NCI-H1436 treated with DMSO at 0.1 percent for 48 hours (cell line): ENCODE results near the gene DMAC1.

Experiments
- DNase-seq: peaks from one replicate; lab custom pipeline; 2025; lab: John Stamatoyannopoulos, UW

The DMAC1 gene

GRCh38 chr9:7799234-7799943 lies at the start of gene DMAC1:
DMAC1 (minus strand) TSS chr9:7799778; CDS start chr9:7799734, 44 bp downstream.
- DNase-seq: no peak

DNA sequence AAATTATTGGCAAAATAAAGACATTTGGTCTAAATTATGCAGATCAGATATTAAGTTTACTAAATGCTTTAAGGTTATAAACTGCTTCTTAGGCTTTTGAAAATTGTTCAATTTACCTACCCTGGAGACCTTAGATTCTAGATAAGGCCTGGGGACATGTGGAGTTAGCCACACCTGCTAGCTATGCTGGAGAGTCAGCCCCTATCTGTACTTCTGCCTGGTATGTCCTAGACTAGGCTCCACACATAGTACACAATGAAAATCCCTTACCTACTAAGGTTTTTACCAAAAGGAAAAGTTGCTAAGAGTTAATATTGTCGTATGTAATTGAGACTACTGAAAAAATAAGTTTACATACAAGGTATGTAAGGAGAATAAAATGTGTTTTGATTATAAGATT lies 49.8 kb upstream of the DMAC1 start:
- DNase-seq: no peak

GRCh38 chr9:7848498-7848897 lies 48.9 kb upstream of the DMAC1 start:
- DNase-seq: no peak

GRCh38 chr9:7844242-7844641 lies 44.7 kb upstream of the DMAC1 start:
- DNase-seq: no peak

- no peak for DNase-seq
Observed at GRCh38 chr9:7841831-7842230, 42.3 kb upstream of the DMAC1 start.

DNA sequence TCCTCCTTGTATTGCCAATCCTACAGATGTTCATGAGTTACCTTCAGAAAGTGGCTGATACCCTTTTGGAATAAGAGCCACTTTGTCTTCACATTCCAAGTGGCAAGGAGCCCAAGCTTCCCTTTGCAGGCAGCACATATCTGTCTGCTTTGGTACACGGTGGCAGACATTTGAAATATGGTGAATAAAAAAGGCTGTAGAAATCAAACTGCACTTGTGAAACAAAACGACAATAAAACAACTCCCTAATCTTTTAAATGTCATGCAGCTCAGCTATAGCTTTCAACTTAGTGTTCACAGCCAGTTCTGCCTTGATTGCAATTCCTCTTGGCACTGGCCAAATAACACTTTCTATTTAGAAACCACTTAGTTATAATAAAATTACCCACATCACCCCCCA lies 35.0 kb upstream of the DMAC1 start:
- DNase-seq: no peak

- DNase-seq: no peak
Observed at GRCh38 chr9:7828334-7828733, 28.8 kb upstream of the DMAC1 start.

DNA sequence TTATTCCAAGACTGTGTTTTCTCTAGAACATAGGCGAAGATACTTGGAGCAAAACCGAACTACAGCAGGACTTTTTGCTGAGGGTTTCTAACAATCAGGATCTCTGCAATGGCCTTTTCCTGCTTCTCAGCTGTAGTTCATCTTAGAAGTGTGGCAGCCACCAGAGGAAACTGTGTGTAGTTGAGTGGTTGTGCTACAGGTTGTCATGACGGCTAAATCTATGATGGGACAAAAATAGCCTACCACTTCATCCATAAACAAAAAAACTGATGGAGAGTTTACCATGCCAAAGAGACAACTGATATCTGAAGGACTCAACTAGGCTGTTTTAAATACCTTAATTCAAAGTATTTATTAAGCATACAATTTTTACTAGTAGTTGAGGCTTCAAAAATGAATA lies 28.2 kb upstream of the DMAC1 start:
- no peak for DNase-seq

DNA sequence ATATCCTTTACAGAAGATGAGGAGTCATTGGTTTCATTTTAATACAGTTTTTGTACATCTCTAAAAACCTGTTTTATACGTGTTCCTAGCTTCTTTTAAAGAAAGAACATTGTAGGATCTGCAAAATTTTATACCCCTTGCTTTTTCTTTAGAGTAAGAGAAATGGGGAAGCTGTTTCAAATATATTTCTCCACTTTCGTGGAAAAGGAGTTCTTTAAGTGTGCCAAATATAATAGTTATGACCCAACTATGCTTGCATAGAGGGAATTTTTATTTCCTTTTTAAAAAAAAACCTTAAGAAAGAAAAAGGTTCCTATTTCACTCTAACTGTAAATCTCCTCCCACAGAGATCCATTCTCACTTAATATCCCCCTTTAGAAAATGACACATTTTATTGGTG lies 27.5 kb upstream of the DMAC1 start:
- no peak for DNase-seq

DNA sequence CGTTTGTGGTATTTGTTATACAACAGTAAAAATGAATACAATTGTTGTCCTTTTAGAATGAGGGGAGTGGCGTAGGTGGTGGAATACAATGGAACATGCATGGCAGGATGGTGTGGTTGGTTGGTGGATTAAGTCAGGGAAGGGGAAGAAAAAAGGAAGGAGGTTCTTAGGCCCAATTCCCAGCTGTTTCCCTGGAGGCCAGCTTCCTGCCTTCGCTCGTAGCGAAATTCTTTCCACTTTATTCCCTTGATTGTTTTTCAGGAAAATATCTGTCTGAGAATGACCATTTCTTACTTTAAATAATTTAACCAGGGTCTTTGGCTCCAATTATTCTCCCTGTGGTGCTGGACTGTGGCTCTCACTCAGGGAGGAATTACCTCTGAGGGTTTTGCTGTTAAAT lies 24.1 kb upstream of the DMAC1 start:
- DNase-seq: no peak

- DNase-seq: no peak
Observed at GRCh38 chr9:7819984-7820383, 20.4 kb upstream of the DMAC1 start.

DNA sequence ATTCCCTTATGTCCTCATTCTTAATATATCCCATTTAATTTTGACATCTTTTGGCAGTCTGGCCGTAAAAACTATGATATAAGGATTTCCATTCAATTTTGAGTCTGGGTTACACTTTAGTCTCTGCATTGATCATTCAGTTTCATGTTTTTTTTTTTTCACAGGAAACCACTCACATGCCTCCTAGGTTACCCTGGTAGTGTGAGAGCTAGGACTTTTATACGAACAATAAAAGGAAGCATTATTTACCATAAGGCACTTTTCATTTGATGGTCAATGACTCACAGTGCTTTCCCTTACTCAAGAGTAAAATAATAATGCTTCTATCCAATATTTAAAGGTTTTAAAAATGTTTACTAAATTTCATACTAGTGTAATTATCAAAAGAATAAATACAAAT lies 16.4 kb upstream of the DMAC1 start:
- DNase-seq: no peak

- DNase-seq: no peak
Observed at GRCh38 chr9:7813030-7813429, 13.5 kb upstream of the DMAC1 start.

- DNase-seq: no peak
Observed at GRCh38 chr9:7811677-7812076, 12.1 kb upstream of the DMAC1 start.

- DNase-seq: no peak
Observed at GRCh38 chr9:7802666-7803065, 3.1 kb upstream of the DMAC1 start.

DNA sequence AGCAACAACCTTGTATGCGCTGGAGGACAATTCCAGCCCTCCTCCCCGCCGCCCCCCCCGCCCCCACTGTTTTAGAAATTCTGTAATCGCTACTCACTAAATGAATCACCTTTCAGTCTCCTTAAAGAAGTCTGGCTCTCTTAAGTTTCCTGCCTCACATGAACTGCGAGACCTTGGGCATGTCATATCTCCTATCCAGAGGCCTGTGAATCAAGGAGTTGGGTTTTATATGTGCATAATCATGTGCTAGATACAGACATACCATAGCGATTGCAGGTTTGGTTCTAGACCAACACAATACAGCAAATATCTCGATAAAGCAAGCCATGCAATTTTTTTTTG lies 337 bp upstream of the DMAC1 start:
- DNase-seq: no peak

GRCh38 chr9:7794196-7794595 lies 5.4 kb downstream of the DMAC1 start:
- DNase-seq: no peak

DNA sequence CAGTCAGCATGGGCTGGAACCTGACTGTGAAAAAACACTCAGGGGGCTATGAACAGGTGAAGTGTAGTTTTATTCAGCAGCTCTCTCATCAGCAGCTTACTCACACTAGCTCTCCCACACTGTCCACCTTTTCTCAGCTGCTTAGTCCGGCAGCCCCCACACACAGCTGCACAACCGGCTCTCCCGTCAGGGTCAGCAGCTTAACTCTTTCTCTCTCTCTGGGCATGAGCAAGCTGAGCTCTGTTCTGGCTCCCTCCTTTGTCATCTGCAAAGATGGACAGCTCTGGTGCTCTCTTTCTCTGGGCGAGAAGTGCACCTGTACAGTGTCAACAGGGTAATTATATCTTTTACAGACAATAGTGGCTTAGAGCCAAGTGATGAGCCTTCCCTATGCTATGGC lies 8.2 kb downstream of the DMAC1 start:
- DNase-seq: no peak

- DNase-seq: no peak
Observed at GRCh38 chr9:7790819-7791182, 8.8 kb downstream of the DMAC1 start.

- no peak for DNase-seq
Observed at GRCh38 chr9:7790022-7790818, 9.4 kb downstream of the DMAC1 start.

DNA sequence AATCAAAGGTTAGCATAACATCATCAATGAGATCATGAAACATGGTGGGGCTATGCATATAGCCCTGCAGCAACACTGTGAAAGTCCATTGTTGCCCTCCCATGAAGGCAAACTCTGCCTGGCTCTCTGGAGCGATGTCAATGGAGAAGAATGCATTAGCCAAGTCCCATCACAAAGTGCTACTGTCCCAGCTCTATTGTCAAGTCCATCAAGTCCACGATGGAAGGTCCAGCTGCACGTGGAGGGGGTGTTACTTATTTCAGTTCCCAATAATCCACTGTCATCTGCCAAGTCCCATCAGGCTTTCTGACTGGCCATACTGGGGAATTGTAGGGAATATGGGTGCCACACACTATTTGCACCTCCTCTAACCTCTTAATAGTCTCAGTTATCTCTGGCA lies 10.8 kb downstream of the DMAC1 start:
- no peak for DNase-seq

- no peak for DNase-seq
Observed at GRCh38 chr9:7785813-7786212, 13.8 kb downstream of the DMAC1 start.

DNA sequence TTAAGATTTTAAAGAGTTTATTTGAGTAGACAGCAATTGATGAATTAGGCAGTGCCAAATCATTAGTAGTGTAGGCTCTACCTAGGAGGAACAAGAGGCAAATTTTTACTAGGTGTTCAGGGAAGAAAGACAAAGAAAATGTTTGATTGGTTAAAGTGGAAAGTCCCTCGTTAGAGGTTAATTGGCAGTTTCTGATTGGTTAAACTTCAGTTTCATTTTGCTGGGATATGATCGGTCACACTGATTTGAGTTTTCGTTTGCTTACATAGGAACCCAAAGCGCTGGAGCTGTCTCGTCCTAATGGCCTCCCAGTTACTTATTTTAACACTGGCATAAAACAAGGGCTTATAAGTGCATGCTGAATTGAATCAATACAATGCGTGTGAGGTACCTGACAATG lies 15.1 kb downstream of the DMAC1 start:
- no peak for DNase-seq

GRCh38 chr9:7783635-7784063 lies 15.9 kb downstream of the DMAC1 start:
- DNase-seq: no peak
